Ovary (tissue), 9 donors: ENCODE results near the gene CD24. TPM values are rescaled to one million over a fixed set of nuclear protein-coding genes. Genes with fewer than 3 reads are reported as not detected.
"Not testable (repeated sequence)": the region's sequence is repeated elsewhere in the genome, so short reads cannot be mapped to it uniquely, and the experiment has no call there.

Experiments used
- DNase-seq, 5 donors: peaks; one replicate each; pipeline ENCODE4 v3.0.0-alpha.2; 2019 to 2020
- H3K27ac ChIP-seq, 2 donors: fragments of 200-600 bp; one replicate each; pipeline versions ENCODE4 v1.5.1 to v1.8.0; 2019 to 2022
- H3K27me3 ChIP-seq: fragments of 200-600 bp; one replicate; pipeline ENCODE4 v1.8.0; 2022
- H3K36me3 ChIP-seq: fragments of 200-600 bp; sonication (generic); one replicate; pipeline ENCODE4 v1.5.1; 2019
- H3K4me1 ChIP-seq: one replicate; pipeline ENCODE4 v1.8.1; 2013; ENCODE audit warnings: mild to moderate bottlenecking, moderate library complexity; ENCODE audit not compliant: insufficient read depth
- H3K4me3 ChIP-seq: fragments of 200-600 bp; sonication (generic); one replicate; pipeline ENCODE4 v1.5.1; 2017
- H3K9me3 ChIP-seq, 2 donors: fragments of 200-600 bp in 1 of 2; sonication (generic) in 1 of 2; one replicate each; pipeline versions ENCODE4 v1.5.1 to v1.8.1; 2013 to 2019; ENCODE audit warnings: mild to moderate bottlenecking in 1 of 2, moderate library complexity in 1 of 2
- CTCF ChIP-seq, 3 donors: fragments of 450-650 bp in 2 of 3; fragments of 200-600 bp in 1 of 3; IDR thresholded peaks; one replicate each; pipeline versions ENCODE4 v1.5.1 to v1.8.0; 2016 to 2022; ENCODE audit warnings: antibody characterized with exemption in 3 of 3, mild to moderate bottlenecking in 1 of 3
- EP300 ChIP-seq: sonication (generic); formaldehyde crosslinking; IDR thresholded peaks from one replicate; pipeline ENCODE4 v1.6.1; 2017; ENCODE audit warnings: antibody characterized with exemption
- POLR2A ChIP-seq: fragments of 450-650 bp; IDR thresholded peaks from one replicate; pipeline ENCODE4 v1.6.1; 2017; ENCODE audit warnings: antibody characterized with exemption, mild to moderate bottlenecking, moderate library complexity
- WGBS, 3 donors: extraction: QIAGEN DNeasy Blood & Tissue Kit in 1 of 3; methylation state at CpG; one replicate each; pipeline versions ENCODE4 v1.1.5 to v1.1.7; 2013 to 2017; 5-methylcytosine and 5-hydroxymethylcytosine counted together
- intact Hi-C, 4 donors: fragments of 100-400 bp; cut with DNase I; formaldehyde crosslinking; loops; one replicate each; pipeline versions ENCODE4 v1.11.0 to v1.15.1; 2022 to 2023
- polyA plus RNA-seq, 2 donors: library from polyadenylated mRNA; stranded (reverse); fragments of 200-250 nt in 1 of 2; fragments of 350-450 nt in 1 of 2; fragmentation: Illumina TruSeq in 1 of 2; extraction: RNeasy Lipid Tissue Mini Kit (QIAGEN cat#74804) in 1 of 2; gene quantifications; one replicate each; pipeline ENCODE4 v1.2.3, GENCODE V29; 2013 to 2014
- total RNA-seq, 7 donors: library from RNA; depleted of rRNA in 2 of 7; stranded (reverse); fragments of >200 nt in 2 of 7; fragmentation: NEBNext Ultra II Directional in 3 of 7; extraction: Animal tissue kit (Norgen Biotek cat#: 25700) in 3 of 7; gene quantifications; one replicate each; pipeline versions ENCODE4 v1.1.0 to v1.2.4, GENCODE V29; 2016 to 2023
- donor health status: DM: no; HTN: no; CAD: no; lungs with moderate emphysema.
- donor health status: DM: no; HTN: no; CAD: no.
- donor health status: Bipolar disorder and iron deficiency.
- donor health status: DM: yes; HTN: yes; CAD: no.
- donor health status: DM: no; HTN: no; CAD: no.
- donor health status: DM: yes; HTN: yes; CAD: no.

Gene CD24
- total and polyA plus RNA-seq, 9 donors, result 0.20 to 139 (median 8.0) TPM

- TF ChIP-seq EP300 (no peak), CTCF (IDR thresholded peaks at IDR 0.05) (no peak), POLR2A (no peak)
- Histone ChIP-seq H3K36me3 (no peaks in the 10 kb centered on the region), H3K9me3 (no peaks in the 10 kb centered on the region), H3K4me1 (peaks cover 2% of the 10 kb centered on the region), H3K4me3 (no peak overlapping the region), H3K27ac (no peak overlapping the region), H3K27me3 (no peaks in the 10 kb centered on the region)
- 8 to 16% (median 9%) methylated on average over 10 of the region's 10 CpGs for WGBS, 3 donors
- intact Hi-C loops, result no loop called here
- no peak for DNase-seq
Observed at GRCh38 chr6:106972500-106972899, 2.0 kb downstream of the CD24 start.

GRCh38 chr6:106970769-106971168, 3.8 kb downstream of the CD24 start:
- H3K4me1 ChIP-seq, DNase-seq, H3K4me3 ChIP-seq, H3K27ac ChIP-seq, H3K36me3 ChIP-seq, H3K27me3 ChIP-seq, H3K9me3 ChIP-seq, intact Hi-C loops: not testable (repeated sequence)
- WGBS, 3 donors, result 88 to 92% (median 89%) methylated on average over 6 of the region's 6 CpGs

- WGBS, 3 donors, result 72 to 74% (median 73%) methylated on average over 9 of the region's 9 CpGs
- no peak overlapping the region for H3K27ac ChIP-seq
- intact Hi-C loops, result no loop called here
- TF ChIP-seq POLR2A, result no peak
- TF ChIP-seq EP300, result no peak
- no peak for TF ChIP-seq CTCF (IDR thresholded peaks at IDR 0.05)
- H3K27me3 ChIP-seq, result no peaks in the 10 kb centered on the region
- H3K4me1 ChIP-seq, result no peaks in the 10 kb centered on the region
- no peak overlapping the region for H3K4me3 ChIP-seq
- no peak for DNase-seq
- H3K9me3 ChIP-seq, result no peaks in the 10 kb centered on the region
- H3K36me3 ChIP-seq, result no peaks in the 10 kb centered on the region
Observed at GRCh38 chr6:106967936-106968555, 6.5 kb downstream of the CD24 start.

- intact Hi-C loops, result no loop called here
- no peak for DNase-seq
- Histone ChIP-seq H3K27me3 (no peaks in the 10 kb centered on the region), H3K4me1 (no peaks in the 10 kb centered on the region), H3K36me3 (no peaks in the 10 kb centered on the region), H3K27ac (no peak overlapping the region), H3K9me3 (no peaks in the 10 kb centered on the region), H3K4me3 (no peak overlapping the region)
- WGBS, 3 donors, result 85 to 89% (median 87%) methylated on average over 9 of the region's 9 CpGs
- TF ChIP-seq EP300 (no peak), POLR2A (no peak), CTCF (IDR thresholded peaks at IDR 0.05) (no peak)
Observed at GRCh38 chr6:106966671-106967640, 7.6 kb downstream of the CD24 start.

GRCh38 chr6:106966229-106966628, 8.3 kb downstream of the CD24 start:
- Histone ChIP-seq H3K36me3 (no peaks in the 10 kb centered on the region), H3K4me1 (no peaks in the 10 kb centered on the region), H3K9me3 (no peaks in the 10 kb centered on the region), H3K27ac (no peak overlapping the region), H3K27me3 (no peaks in the 10 kb centered on the region), H3K4me3 (no peak overlapping the region)
- WGBS, 3 donors, result 87 to 90% (median 88%) methylated on average over 1 of the region's 1 CpG
- DNase-seq, result no peak
- TF ChIP-seq POLR2A (no peak), CTCF (IDR thresholded peaks at IDR 0.05) (no peak), EP300 (no peak)
- intact Hi-C loops, result no loop called here
